SH-SY5Y (cell line): ENCODE results near the gene TRIM9.

Experiments used
- GATA2 ChIP-seq: IDR thresholded peaks from 2 replicates; pipeline ENCODE4 v1.6.1; 2011; ENCODE audit warnings: mild to moderate bottlenecking, low read depth, low read length
- GATA3 ChIP-seq: IDR thresholded peaks from 2 replicates; pipeline ENCODE4 v1.6.1; 2011; ENCODE audit warnings: low read depth, mild to moderate bottlenecking, low read length, moderate library complexity

- TF ChIP-seq GATA2 (no peak), GATA3 (no peak)
Observed at GRCh38 chr14:51080645-51081044, 14.3 kb downstream of the TRIM9 start.
